ENCODE results near the gene MCOLN2. TPM values are rescaled to one million over a fixed set of nuclear protein-coding genes. Genes with fewer than 3 reads are reported as not detected.

The MCOLN2 gene
- total and polyA plus RNA-seq, 2 of the 13 experiments (the other 11 are each of a cell fraction or from before 2014, with no cell fraction given), result not detected

GRCh38 chr1:85022700-85023099 lies 25.8 kb upstream of the MCOLN2 start:
- H3K4me2 ChIP-seq (ENCODE audit: low read depth, low read length), result no peak overlapping the region
- H3K27me3 ChIP-seq (ENCODE audit: control insufficient read depth in 1 of 2, insufficient read depth in 2 of 2, low read length in 2 of 2), result no peaks in the 10 kb centered on the region
- no peak overlapping the region for H3K27ac ChIP-seq (ENCODE audit: extremely low read length, insufficient read depth, low read length)
- no TSS peak for BruUV-seq (replicated peaks)
- intact Hi-C loops (cut with micrococcal nuclease; ENCODE audit: unreplicated experiment), result no loop called here
- no peak for DNase-seq (ENCODE audit: low spot score)
- H3K4me3 ChIP-seq (replicated peaks in 1 of 3; ENCODE audit: insufficient read depth in 1 of 3, low read depth in 2 of 3, low read length in 3 of 3), result no peak overlapping the region
- ATAC-seq, result no peak
- no peaks in the 10 kb centered on the region for H3K4me1 ChIP-seq (ENCODE audit: insufficient read depth, low read length)
- no peaks in the 10 kb centered on the region for H4K20me1 ChIP-seq (ENCODE audit: insufficient read depth, low read length)
- no peak overlapping the region for H3K9ac ChIP-seq (ENCODE audit: insufficient read depth, low read depth, low read length)
- no peak overlapping the region for H2AFZ ChIP-seq (ENCODE audit: low read length)
- no peaks in the 10 kb centered on the region for H3K9me3 ChIP-seq (ENCODE audit: low read length)
- no peak for FAIRE-seq
- TF ChIP-seq ZNF639 (CRISPR knock-in tag; conservative IDR thresholded peaks at IDR 0.05), result no peak
- TF ChIP-seq THAP8 (CRISPR knock-in tag; IDR thresholded peaks at IDR 0.05; ENCODE audit: borderline replicate concordance), result no peak
- TF ChIP-seq SOX6 (IDR thresholded peaks at IDR 0.05), result no peak
- TF ChIP-seq SOX6 (CRISPR knock-in tag; IDR thresholded peaks at IDR 0.05), result no peak
- TF ChIP-seq ZNF18 (CRISPR knock-in tag; IDR thresholded peaks at IDR 0.05; ENCODE audit: insufficient replicate concordance), result no peak
- TF ChIP-seq ZNF761 (CRISPR knock-in tag; conservative IDR thresholded peaks at IDR 0.05), result no peak
- TF ChIP-seq THAP7 (CRISPR knock-in tag; IDR thresholded peaks at IDR 0.05), result no peak
- TF ChIP-seq HIVEP1 (CRISPR knock-in tag; IDR thresholded peaks at IDR 0.05), result no peak
- no peak for TF ChIP-seq ELK4 (CRISPR knock-in tag; IDR thresholded peaks at IDR 0.05; ENCODE audit: borderline replicate concordance)
- TF ChIP-seq GMEB1 (CRISPR knock-in tag; IDR thresholded peaks at IDR 0.05; ENCODE audit: borderline replicate concordance), result no peak
- no peak for TF ChIP-seq MXD3 (CRISPR knock-in tag; IDR thresholded peaks at IDR 0.05)
- no peak for TF ChIP-seq RAD51 (IDR thresholded peaks at IDR 0.05; ENCODE audit: borderline replicate concordance)
- no peak for TF ChIP-seq ZNF280D (CRISPR knock-in tag; IDR thresholded peaks at IDR 0.05)
- ChIA-PET POLR2A (no interaction called here), CTCF (ENCODE audit: low intra/inter-chr PET ratio, low total read pairs) (no interaction called here)
- H3K36me3 ChIP-seq (replicated peaks in 1 of 2; ENCODE audit: control insufficient read depth in 1 of 2, insufficient read depth in 2 of 2, low read length in 2 of 2), result no peaks in the 10 kb centered on the region
- in situ Hi-C loops (cut with HindIII; ENCODE audit: extremely low pct_ligation_motif_present, low pct_unique_long_range_greater_than_20kb), result no loop called here
- no peaks in the 10 kb centered on the region for H3K79me2 ChIP-seq (ENCODE audit: insufficient read depth, low read length)

All from HepG2 (cell line).